ENCODE measurements around the gene OR51G1. TPM values are rescaled to one million over a fixed set of nuclear protein-coding genes. Genes with fewer than 3 reads are reported as not detected.

OR51G1 gene
- total and polyA plus RNA-seq, 2 donors (not counting 1 experiment from before 2014, with no cell fraction given) = not detected

GRCh38 chr11:4890279-4890678, 33.9 kb downstream of the OR51G1 start:
- no peak overlapping the region for H3K4me2 ChIP-seq (ENCODE audit: extremely low read depth, insufficient read depth, low read length)
- no peak overlapping the region for H3K4me3 ChIP-seq (replicated peaks in 1 of 4; ENCODE audit: control extremely low read depth in 1 of 4, insufficient read depth in 1 of 4, low read depth in 3 of 4, low read length in 4 of 4)
- no peaks in the 10 kb centered on the region for H4K20me1 ChIP-seq (ENCODE audit: control insufficient read depth, extremely low read depth, insufficient read depth, low read length)
- no peaks in the 10 kb centered on the region for H3K27me3 ChIP-seq (ENCODE audit: control insufficient read depth, insufficient read depth, low read length)
- no peaks in the 10 kb centered on the region for H3K36me3 ChIP-seq (ENCODE audit: control insufficient read depth, insufficient read depth, low read length)
- peaks cover 4% of the 10 kb centered on the region for H3K4me1 ChIP-seq (ENCODE audit: control insufficient read depth, extremely low read depth, insufficient read depth, low read length)
- TF ChIP-seq EZH2 (IDR thresholded peaks at IDR 0.05; ENCODE audit: low read length, missing control alignments) (no peak), CTCF (conservative IDR thresholded peaks at IDR 0.05 in 1 of 2, IDR thresholded peaks at IDR 0.05 in 1 of 2; ENCODE audit: low read depth in 1 of 2, low read length in 2 of 2) (no peak)
- no peak overlapping the region for H3K27ac ChIP-seq (ENCODE audit: insufficient read depth, low read length)
- H3K9ac ChIP-seq (ENCODE audit: insufficient read depth, low read length) = no peak overlapping the region
- no peaks in the 10 kb centered on the region for H3K79me2 ChIP-seq (ENCODE audit: control insufficient read depth, insufficient read depth, low read length)
- no peaks in the 10 kb centered on the region for H3K9me3 ChIP-seq (ENCODE audit: control insufficient read depth, insufficient read depth, low read depth, low read length)
- no peak overlapping the region for H2AFZ ChIP-seq (ENCODE audit: low read length)
- peak; percentile 8 to 20 for DNase-seq (ENCODE audit: low read depth in 2 of 2)

GRCh38 chr11:4887591-4887990, 36.5 kb downstream of the OR51G1 start:
- H3K27me3 ChIP-seq (ENCODE audit: control insufficient read depth, insufficient read depth, low read length) = no peaks in the 10 kb centered on the region
- no peaks in the 10 kb centered on the region for H4K20me1 ChIP-seq (ENCODE audit: control insufficient read depth, extremely low read depth, insufficient read depth, low read length)
- no peak overlapping the region for H2AFZ ChIP-seq (ENCODE audit: low read length)
- no peak overlapping the region for H3K27ac ChIP-seq (ENCODE audit: insufficient read depth, low read length)
- no peak for DNase-seq (ENCODE audit: low read depth in 2 of 2)
- H3K79me2 ChIP-seq (ENCODE audit: control insufficient read depth, insufficient read depth, low read length) = no peaks in the 10 kb centered on the region
- no peaks in the 10 kb centered on the region for H3K9me3 ChIP-seq (ENCODE audit: control insufficient read depth, insufficient read depth, low read depth, low read length)
- no peaks in the 10 kb centered on the region for H3K36me3 ChIP-seq (ENCODE audit: control insufficient read depth, insufficient read depth, low read length)
- H3K4me1 ChIP-seq (ENCODE audit: control insufficient read depth, extremely low read depth, insufficient read depth, low read length) = peaks cover 4% of the 10 kb centered on the region
- TF ChIP-seq EZH2 (IDR thresholded peaks at IDR 0.05; ENCODE audit: low read length, missing control alignments) (no peak), CTCF (conservative IDR thresholded peaks at IDR 0.05 in 1 of 2, IDR thresholded peaks at IDR 0.05 in 1 of 2; ENCODE audit: low read depth in 1 of 2, low read length in 2 of 2) (no peak)
- H3K4me2 ChIP-seq (ENCODE audit: extremely low read depth, insufficient read depth, low read length) = no peak overlapping the region
- H3K4me3 ChIP-seq (replicated peaks in 1 of 4; ENCODE audit: control extremely low read depth in 1 of 4, insufficient read depth in 1 of 4, low read depth in 3 of 4, low read length in 4 of 4) = no peak overlapping the region
- no peak overlapping the region for H3K9ac ChIP-seq (ENCODE audit: insufficient read depth, low read length)

- H3K4me1 ChIP-seq (ENCODE audit: control insufficient read depth, extremely low read depth, insufficient read depth, low read length) = no peaks in the 10 kb centered on the region
- TF ChIP-seq EZH2 (IDR thresholded peaks at IDR 0.05; ENCODE audit: low read length, missing control alignments) (no peak), CTCF (conservative IDR thresholded peaks at IDR 0.05 in 1 of 2, IDR thresholded peaks at IDR 0.05 in 1 of 2; ENCODE audit: low read depth in 1 of 2, low read length in 2 of 2) (no peak)
- no peaks in the 10 kb centered on the region for H3K36me3 ChIP-seq (ENCODE audit: control insufficient read depth, insufficient read depth, low read length)
- no peak for DNase-seq (ENCODE audit: low read depth in 2 of 2)
- no peaks in the 10 kb centered on the region for H4K20me1 ChIP-seq (ENCODE audit: control insufficient read depth, extremely low read depth, insufficient read depth, low read length)
- H3K27me3 ChIP-seq (ENCODE audit: control insufficient read depth, insufficient read depth, low read length) = no peaks in the 10 kb centered on the region
- H3K4me2 ChIP-seq (ENCODE audit: extremely low read depth, insufficient read depth, low read length) = no peak overlapping the region
- H3K4me3 ChIP-seq (replicated peaks in 1 of 4; ENCODE audit: control extremely low read depth in 1 of 4, insufficient read depth in 1 of 4, low read depth in 3 of 4, low read length in 4 of 4) = no peak overlapping the region
- no peaks in the 10 kb centered on the region for H3K9me3 ChIP-seq (ENCODE audit: control insufficient read depth, insufficient read depth, low read depth, low read length)
- H2AFZ ChIP-seq (ENCODE audit: low read length) = no peak overlapping the region
- H3K79me2 ChIP-seq (ENCODE audit: control insufficient read depth, insufficient read depth, low read length) = no peaks in the 10 kb centered on the region
- H3K9ac ChIP-seq (ENCODE audit: insufficient read depth, low read length) = no peak overlapping the region
- no peak overlapping the region for H3K27ac ChIP-seq (ENCODE audit: insufficient read depth, low read length)
Measured at GRCh38 chr11:4886186-4886585, 38.0 kb downstream of the OR51G1 start.
